ENCODE measurements around the gene TTLL3.
"Not testable (repeated sequence)": the region's sequence is repeated elsewhere in the genome, so short reads cannot be mapped to it uniquely, and the experiment has no call there.

The TTLL3 gene

GRCh38 chr3:9870978-9871377, 60.9 kb downstream of the TTLL3 start:
- no peak for DNase-seq

GRCh38 chr3:9872067-9872466, 62.0 kb downstream of the TTLL3 start:
- not testable (repeated sequence) for DNase-seq

GRCh38 chr3:9875448-9875847, 65.4 kb downstream of the TTLL3 start:
- DNase-seq: no peak

- DNase-seq: not testable (repeated sequence)
Observed at GRCh38 chr3:9876255-9876654, 66.2 kb downstream of the TTLL3 start.

- DNase-seq: no peak
Observed at GRCh38 chr3:9876991-9877390, 66.9 kb downstream of the TTLL3 start.

- no peak for DNase-seq
Observed at GRCh38 chr3:9878700-9879099, 68.6 kb downstream of the TTLL3 start.

- DNase-seq: no peak
Observed at GRCh38 chr3:9879830-9880549, 69.9 kb downstream of the TTLL3 start, which contains the start of gene CIDEC. Gene CIDEC (minus strand): TSS chr3:9880253. CDS start chr3:9878486, 1,767 bp downstream.

- DNase-seq: no peak
Observed at GRCh38 chr3:9881441-9881840, 71.4 kb downstream of the TTLL3 start.

GRCh38 chr3:9883706-9884554, 73.9 kb downstream of the TTLL3 start:
- DNase-seq: no peak

GRCh38 chr3:9884555-9885165, 74.6 kb downstream of the TTLL3 start:
- DNase-seq: no peak

All from stimulated activated CD4-positive, alpha-beta T cell treated with anti-CD3 and anti-CD28 coated beads, Interleukin-4, amount 100 ng/mL, for 1 hour (primary cell).